Measurements from ENCODE around the gene TMPRSS3.

Gene TMPRSS3

GRCh38 chr21:42387164-42387563 is 8.7 kb downstream of the TMPRSS3 start:
- DNase-seq = no peak

- no peak for DNase-seq
Observed at GRCh38 chr21:42386034-42386591, 9.7 kb downstream of the TMPRSS3 start.

- no peak for DNase-seq
Observed at GRCh38 chr21:42385619-42386018, 10.2 kb downstream of the TMPRSS3 start.

- DNase-seq = no peak
Observed at GRCh38 chr21:42384989-42385388, 10.9 kb downstream of the TMPRSS3 start.

DNA sequence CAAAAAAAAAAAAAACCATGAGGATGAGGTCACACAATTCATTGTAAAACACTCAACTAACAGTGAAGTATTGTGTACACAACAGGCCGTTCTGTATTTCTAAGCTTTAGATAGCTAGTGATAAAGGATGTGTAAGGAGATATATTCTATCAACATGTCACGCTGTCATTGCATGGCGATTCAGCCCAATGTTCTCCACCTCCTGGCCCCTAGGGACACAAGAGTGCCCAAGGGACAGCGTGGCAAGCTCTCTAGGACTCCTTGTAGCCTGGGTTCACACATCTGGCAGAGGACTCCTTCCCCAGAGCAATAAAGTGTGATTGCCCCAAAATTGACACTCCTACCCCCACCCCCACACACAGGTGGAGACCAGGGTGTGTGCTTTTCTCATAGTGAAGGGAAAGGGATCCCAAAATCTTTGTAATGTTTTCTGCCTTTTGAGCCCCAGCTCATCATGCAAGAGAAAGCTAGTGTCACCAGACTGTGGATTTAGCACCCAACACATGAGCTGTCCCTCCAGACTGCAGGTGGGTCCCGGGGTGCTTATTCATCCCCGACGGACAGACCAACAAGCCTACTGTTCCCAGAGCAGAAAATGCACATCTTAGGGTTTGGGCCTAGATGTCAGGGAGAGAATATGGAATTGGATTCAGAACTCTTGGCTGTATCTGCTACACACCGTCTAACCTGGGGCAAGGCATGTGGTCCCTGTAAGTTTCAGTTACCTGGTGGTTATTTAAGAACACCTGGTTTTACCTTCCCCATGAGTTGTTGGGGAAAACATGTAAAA is 11.5 kb downstream of the TMPRSS3 start:
- peak; percentile 64 for DNase-seq

DNA sequence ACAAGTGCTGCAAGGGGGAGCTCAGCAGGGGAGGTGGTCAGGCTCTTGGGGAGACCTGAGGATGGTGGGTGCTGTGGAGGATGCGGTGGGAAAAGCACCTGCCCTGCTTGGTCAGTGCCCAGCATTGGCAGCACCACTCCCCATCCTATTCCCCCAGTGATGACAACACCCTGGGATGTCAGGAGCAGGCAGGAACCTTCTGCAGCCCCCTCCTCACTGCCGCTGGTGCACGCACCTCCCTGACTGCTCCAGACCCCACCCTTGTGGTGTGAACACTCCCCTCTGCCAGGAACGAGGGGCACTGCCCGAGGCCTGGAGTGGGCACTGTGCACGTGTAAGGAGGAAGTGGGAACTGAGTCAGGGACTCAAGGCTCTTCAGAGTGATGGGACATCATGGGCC is 12.5 kb downstream of the TMPRSS3 start:
- no peak for DNase-seq

DNA sequence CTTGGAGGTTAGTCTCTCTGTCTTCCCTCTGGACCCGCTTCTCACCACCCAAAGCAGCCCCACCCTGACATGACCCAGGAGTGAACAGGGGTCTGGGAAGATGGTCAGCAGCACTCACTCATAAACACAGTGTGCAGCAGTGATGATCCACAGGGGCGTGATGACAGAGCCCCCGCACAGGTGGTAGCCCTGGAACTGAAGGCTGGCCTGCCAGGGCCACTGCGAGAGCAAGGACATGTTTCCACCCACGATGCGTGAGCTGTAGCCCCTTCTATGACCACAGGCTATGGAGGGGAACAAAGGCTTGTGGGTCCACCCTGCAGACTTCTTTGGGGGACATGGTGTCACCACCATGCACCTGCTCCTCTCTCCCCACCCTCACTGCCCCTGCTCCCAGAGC is 12.9 kb downstream of the TMPRSS3 start:
- DNase-seq = no peak

DNA sequence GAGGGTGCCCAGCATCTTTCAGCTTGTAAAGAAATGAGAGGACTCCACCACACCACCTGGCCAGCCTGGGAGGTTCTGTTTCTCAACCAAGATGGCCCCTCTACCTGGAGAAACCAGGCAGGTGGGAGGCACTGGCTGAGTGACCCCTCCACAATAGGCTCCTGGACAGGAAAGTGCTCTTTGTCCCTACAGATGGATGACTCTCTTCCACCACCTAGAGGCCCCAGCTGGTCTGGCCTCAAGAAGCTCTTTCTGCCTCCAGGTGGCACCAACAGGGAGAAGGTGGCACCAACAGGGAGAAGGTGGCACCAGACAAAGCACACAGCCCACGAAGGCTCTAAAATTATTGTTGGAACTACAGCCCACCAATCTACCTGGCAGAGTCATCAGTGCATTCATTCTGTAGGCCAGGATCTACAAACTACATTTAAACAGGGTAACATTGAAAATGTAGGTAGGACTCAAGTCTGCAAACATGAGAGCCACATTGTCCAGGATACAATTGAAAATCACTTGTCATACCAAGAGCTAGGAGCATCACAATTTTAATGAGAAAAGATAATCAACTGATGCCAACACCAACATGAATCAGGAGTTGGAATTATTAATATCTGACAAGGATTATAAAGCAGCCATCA is 14.4 kb downstream of the TMPRSS3 start:
- DNase-seq = peak; percentile 59

- DNase-seq = no peak
Observed at GRCh38 chr21:42379426-42380215, 16.2 kb downstream of the TMPRSS3 start.

GRCh38 chr21:42378418-42378817 is 17.4 kb downstream of the TMPRSS3 start:
- DNase-seq = no peak

- DNase-seq = no peak
Observed at GRCh38 chr21:42377951-42378340, 17.9 kb downstream of the TMPRSS3 start.

- no peak for DNase-seq
Observed at GRCh38 chr21:42377211-42377950, 18.5 kb downstream of the TMPRSS3 start.

DNA sequence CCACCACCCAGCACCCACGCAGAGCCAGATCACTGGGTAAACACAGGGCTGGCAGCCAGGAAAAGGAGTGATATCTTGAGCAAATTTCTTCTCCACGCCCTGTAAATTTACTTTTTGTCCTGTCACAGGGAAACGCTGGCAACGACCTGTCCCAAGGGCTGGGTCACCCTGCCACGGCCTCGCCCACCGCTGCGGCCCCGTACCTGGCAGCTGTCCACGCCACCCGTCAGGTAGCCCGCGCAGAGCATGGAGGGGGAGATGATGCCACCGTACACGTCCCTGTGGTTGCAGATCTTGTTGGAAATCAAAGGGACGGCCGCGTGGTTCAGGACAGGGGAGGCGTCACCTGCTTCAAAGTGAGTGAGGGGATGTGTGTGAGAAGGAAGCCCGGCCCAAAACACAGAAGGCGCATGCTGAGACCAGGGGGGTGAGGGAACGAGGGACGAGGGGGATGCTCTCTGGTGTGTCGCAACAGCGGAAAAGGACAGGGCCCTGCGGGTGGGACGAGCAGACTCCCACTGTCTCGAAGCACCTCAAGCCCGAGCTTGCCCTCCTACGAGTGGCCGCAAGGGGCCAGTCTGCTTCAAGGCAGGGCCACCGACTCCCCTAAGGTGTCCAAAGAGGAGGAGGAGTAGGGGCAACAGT is 19.4 kb downstream of the TMPRSS3 start:
- no peak for DNase-seq

GRCh38 chr21:42375966-42376337 is 19.9 kb downstream of the TMPRSS3 start:
- no peak for DNase-seq

- no peak for DNase-seq
Observed at GRCh38 chr21:42375506-42375905, 20.3 kb downstream of the TMPRSS3 start.

DNA sequence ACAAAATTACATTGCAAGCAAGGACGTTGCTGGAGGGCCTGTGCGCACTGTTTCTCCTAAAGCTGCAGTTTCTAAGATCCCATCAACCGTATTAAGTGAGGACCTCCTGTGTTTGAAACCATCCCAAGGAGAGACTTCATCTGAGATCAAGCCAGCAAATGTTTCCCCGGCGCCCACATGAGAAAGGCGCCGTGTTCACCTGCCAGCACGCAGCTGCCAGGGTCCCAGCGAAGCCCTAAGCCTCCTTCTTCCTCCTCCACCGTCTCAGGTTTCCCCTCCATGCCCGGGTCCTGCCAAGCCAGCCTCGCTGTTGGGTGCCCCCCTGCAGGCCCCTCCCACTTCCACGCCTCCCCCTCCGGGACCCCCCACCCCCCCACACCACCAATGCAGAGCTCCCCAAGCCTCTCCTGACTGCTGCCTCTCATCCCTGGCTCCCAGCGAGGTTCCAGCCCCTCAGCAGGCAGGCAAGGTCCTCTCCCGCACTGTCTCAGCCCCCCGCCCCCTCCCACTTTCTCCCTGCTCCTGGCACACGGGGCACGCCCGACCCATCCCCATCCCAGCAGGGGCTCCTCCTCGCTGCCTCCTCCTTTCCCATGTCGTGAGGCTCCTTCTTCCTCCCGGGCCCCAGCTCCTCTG is 20.9 kb downstream of the TMPRSS3 start:
- no peak for DNase-seq

GRCh38 chr21:42374457-42374856 is 21.4 kb downstream of the TMPRSS3 start:
- no peak for DNase-seq

DNA sequence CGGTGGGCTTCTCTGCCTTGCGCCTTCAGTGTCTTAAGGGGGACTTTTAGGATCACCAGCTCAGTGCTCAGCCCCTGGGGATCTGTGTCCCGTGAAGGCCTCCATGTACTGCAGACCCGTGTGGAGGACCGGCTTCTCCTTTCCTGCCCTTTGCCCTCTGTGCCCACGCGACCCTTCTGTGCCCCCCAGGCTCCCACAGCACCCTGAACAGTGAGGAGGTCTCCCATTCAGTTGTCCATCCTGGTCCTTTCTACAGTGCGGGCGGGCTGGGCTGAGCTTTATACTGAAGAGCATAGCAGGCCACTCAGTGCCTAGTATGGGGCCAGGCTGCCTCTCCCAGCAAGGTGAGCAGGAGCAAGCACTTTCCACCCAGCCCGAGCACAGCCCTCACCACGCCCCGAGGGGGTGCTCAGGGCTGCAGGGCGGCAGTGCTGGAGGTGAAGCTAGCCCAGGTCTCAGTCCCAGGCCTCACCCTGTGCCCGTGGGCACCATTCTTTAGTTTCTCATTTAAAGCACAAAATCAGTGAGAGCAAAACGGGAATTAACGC is 21.9 kb downstream of the TMPRSS3 start:
- no peak for DNase-seq

DNA sequence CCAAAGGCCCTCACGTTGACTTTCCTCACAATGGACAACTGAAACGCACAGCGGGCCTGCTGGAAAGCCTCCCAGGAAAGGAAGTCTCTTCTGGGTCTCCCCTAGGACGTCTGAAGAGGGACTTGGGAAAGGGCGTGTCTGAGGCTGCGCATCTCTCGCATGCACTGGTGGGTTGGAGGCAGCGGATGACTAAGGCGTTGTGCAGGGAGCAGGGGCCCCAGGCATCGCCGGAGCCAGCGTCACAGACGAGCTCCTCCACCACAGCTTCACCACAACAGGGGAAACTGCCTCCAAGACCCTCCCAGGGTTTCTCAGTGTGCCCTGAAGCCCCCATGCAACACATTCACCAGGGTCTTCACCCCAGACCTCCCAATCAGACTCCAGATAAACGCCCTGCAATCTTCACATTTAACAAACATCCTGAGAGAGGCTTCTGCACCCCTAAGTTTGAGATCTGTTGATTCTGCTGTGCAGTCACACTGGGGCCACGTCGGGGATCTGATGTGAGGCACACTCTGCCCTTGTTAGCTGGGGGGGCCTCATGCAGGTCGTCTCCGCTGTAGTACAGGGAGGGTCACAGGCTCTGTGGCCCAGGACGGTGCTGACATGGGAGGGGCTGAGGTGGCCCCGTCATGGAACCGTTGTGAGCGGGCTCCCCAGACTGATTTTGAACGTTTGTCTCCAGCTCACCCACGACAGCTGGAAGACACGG is 22.5 kb downstream of the TMPRSS3 start:
- DNase-seq = no peak

DNA sequence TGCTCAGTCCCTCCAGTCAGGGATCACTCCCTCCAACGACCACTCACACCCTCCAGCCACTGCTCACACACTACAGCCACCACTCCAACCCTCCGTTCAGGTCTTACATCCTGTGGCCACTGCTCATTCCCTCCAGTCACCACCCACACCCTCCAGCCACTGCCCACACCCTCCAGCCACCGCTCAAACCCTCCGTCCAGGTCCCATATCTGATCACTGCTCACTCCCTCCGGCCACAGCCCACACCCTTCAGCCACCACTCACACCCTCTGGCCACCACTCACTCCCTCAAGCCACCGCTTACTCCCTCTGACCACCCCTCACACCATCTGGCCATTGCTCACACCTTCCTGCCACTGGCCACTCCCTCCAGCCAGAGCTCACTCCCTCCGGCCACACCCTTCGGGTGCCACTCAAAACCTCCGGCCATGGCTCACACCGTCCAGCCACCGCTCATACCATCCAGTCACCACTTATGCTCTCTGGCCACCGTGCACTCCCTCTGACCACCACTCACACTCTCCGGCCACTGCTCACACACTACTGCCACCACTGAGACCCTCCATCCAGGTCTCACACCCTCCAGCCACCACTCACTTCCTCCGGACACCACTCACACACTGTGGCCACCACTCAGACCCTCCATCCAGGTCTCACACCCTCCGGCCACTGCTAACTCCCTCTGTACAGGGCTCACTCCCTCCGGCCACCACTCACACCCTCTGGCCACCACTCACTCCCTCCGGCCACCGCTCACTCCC is 24.8 kb downstream of the TMPRSS3 start:
- DNase-seq = no peak
